Adrenal gland (tissue), 12 donors: ENCODE measurements around the gene PCDHGB1. TPM values are rescaled to one million over a fixed set of nuclear protein-coding genes. Genes with fewer than 3 reads are reported as not detected.
"Not testable (repeated sequence)": the region's sequence is repeated elsewhere in the genome, so short reads cannot be mapped to it uniquely, and the experiment has no call there.

Experiments used
- DNase-seq, 7 donors: peaks; one replicate each; pipeline ENCODE4 v3.0.0-alpha.2; 2019 to 2020
- H3K27ac ChIP-seq, 5 donors: fragments of 200-600 bp; sonication (generic) in 4 of 5; 1 replicate in 3 of 5; 2 replicates in 2 of 5; pipeline versions ENCODE4 v1.5.1 to v1.8.0; 2016 to 2020; ENCODE audit warnings: mild to moderate bottlenecking in 1 of 5
- H3K27me3 ChIP-seq: fragments of 200-600 bp; 2 replicates; pipeline ENCODE4 v1.8.0; 2021
- H3K36me3 ChIP-seq, 2 donors: fragments of 200-600 bp; replicated peaks in 1 of 2; 1 replicate in 1 of 2; 2 replicates in 1 of 2; pipeline versions ENCODE4 v1.5.1 to v1.8.0; 2018 to 2022
- H3K4me1 ChIP-seq, 2 donors: fragments of 200-600 bp; replicated peaks in 1 of 2; 1 replicate in 1 of 2; 2 replicates in 1 of 2; pipeline versions ENCODE4 v1.5.1 to v1.8.0; 2018 to 2021
- H3K4me3 ChIP-seq, 4 donors: fragments of 200-600 bp; sonication (generic) in 3 of 4; one replicate each; pipeline ENCODE4 v1.5.1; 2016 to 2018
- H3K9me3 ChIP-seq, 3 donors: fragments of 200-600 bp; sonication (generic) in 1 of 3; replicated peaks in 1 of 3; 1 replicate in 2 of 3; 2 replicates in 1 of 3; pipeline versions ENCODE4 v1.5.1 to v1.8.0; 2016 to 2021
- CTCF ChIP-seq, 6 experiments: fragments of 450-650 bp in 4 of 6; fragments of 200-600 bp in 2 of 6; sonication (generic) in 1 of 6; IDR thresholded peaks; 1 replicate in 5 of 6; 2 replicates in 1 of 6; pipeline versions ENCODE4 v1.5.1 to v1.8.0; 2016 to 2021; ENCODE audit warnings: antibody characterized with exemption in 6 of 6, mild to moderate bottlenecking in 2 of 6, moderate library complexity in 1 of 6
- POLR2A ChIP-seq, 2 donors: fragments of 450-650 bp; IDR thresholded peaks; one replicate each; pipeline ENCODE4 v1.6.1; 2017; ENCODE audit warnings: antibody characterized with exemption in 2 of 2, mild to moderate bottlenecking in 2 of 2, moderate library complexity in 1 of 2
- WGBS, 4 donors: extraction: QIAGEN DNeasy Blood & Tissue Kit in 2 of 4; methylation state at CpG; one replicate each; pipeline versions ENCODE4 v1.1.5 to v1.1.7; 2013 to 2017; 5-methylcytosine and 5-hydroxymethylcytosine counted together
- intact Hi-C, 2 donors: fragments of 100-400 bp; cut with DNase I; formaldehyde crosslinking; loops; one replicate each; pipeline versions ENCODE4 v1.14.1 to v1.15.0; 2022 to 2023
- polyA plus RNA-seq, 3 donors: library from polyadenylated mRNA; stranded (reverse); fragments of 200-250 nt in 2 of 3; fragments of 350-450 nt in 1 of 3; fragmentation: Illumina TruSeq in 1 of 3; extraction: RNeasy Lipid Tissue Mini Kit (QIAGEN cat#74804) in 1 of 3; gene quantifications; one replicate each; pipeline ENCODE4 v1.2.3, GENCODE V29; 2013 to 2014
- total RNA-seq, 9 donors: library from RNA; depleted of rRNA in 4 of 9; stranded (reverse); fragments of >200 nt in 4 of 9; fragments of 120-200 nt in 1 of 9; fragmentation: NEBNext Ultra II Directional in 1 of 9; extraction: Animal tissue kit (Norgen Biotek cat#: 25700) in 1 of 9; gene quantifications; one replicate each; pipeline versions ENCODE4 v1.1.0 to v1.2.4, GENCODE V29; 2013 to 2023
- donor health status: healthy with polysubstance abuse.
- donor health status: Bipolar disorder and iron deficiency.
- donor health status: DM: yes; HTN: yes; CAD: no.
- donor health status: DM: no; HTN: no; CAD: no.
- donor health status: DM: no; HTN: no; CAD: no.
- donor health status: DM: yes; HTN: yes; CAD: no.

PCDHGB1 gene
- total and polyA plus RNA-seq, 12 donors = 0.20 to 16.1 (median 2.5) TPM

DNA sequence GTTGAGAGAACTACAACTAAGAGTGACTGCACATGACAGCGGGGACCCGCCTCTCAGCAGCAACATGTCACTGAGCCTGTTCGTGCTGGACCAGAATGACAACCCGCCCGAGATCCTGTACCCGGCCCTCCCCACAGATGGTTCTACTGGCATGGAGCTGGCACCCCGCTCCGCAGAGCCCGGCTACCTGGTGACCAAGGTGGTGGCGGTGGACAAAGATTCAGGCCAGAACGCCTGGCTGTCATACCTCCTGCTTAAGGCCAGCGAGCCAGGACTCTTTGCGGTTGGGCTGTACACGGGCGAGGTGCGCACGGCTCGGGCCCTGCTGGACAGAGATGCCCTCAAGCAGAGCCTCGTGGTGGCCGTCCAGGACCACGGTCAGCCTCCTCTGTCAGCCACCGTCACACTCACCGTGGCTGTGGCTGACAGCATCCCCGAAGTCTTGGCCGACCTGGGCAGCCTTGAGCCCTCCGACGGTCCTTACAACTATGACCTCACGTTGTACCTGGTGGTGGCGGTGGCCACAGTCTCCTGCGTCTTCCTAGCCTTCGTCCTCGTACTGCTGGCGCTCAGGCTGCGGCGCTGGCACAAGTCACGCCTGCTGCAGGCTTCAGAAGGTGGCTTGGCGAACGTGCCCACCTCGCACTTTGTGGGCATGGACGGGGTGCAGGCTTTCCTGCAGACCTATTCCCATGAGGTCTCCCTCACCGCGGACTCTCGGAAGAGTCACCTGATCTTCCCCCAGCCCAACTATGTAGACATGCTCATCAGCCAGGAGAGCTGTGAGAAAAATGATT lies 34.8 kb downstream of the PCDHGB1 start:
- H3K4me3 ChIP-seq = no peak overlapping the region
- no peaks in the 10 kb centered on the region for H3K36me3 ChIP-seq
- intact Hi-C loops = no loop called here
- H3K4me1 ChIP-seq = no peaks in the 10 kb centered on the region
- H3K9me3 ChIP-seq = peaks cover 0 to 24% (median 11%) of the 10 kb centered on the region in 3 donors
- H3K27ac ChIP-seq = no peak overlapping the region
- H3K27me3 ChIP-seq = no peaks in the 10 kb centered on the region
- no peak for TF ChIP-seq CTCF (IDR thresholded peaks at IDR 0.05)
- TF ChIP-seq POLR2A (IDR thresholded peaks at IDR 0.05) = no peak
- WGBS, 4 donors = 38 to 66% (median 42%) methylated on average over 9 to 43 of the region's 43 CpGs
- DNase-seq = peak in 1 of 7 donors; percentile 31

DNA sequence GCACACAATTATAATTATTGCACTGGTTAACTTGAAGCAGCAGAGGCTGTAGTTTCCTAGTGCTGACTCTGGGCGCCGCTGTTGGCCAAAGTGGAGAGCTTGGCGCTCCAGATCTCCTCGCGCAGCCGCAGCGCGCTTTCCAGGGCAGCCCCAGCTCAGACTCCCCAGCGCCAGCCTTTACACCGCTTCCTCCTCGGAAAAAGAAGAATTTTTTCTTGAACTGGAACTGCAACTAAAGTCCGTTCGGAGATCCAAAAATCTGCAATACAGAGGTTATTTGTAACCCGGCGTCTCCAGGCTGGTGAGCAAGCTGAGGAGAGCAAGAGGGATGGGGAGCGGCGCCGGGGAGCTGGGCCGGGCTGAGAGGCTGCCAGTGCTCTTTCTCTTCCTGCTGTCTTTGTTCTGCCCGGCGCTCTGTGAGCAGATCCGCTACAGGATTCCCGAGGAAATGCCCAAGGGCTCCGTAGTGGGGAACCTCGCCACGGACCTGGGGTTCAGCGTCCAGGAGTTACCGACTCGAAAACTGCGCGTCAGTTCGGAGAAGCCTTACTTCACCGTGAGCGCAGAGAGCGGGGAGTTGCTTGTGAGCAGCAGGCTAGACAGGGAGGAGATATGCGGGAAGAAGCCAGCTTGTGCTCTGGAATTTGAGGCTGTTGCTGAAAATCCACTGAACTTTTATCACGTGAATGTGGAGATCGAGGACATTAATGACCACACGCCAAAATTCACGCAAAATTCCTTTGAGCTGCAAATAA lies 37.8 kb downstream of the PCDHGB1 start, which contains the start of gene PCDHGB4:
PCDHGB4 (plus strand) TSS at position 142 of the 755 bp plus-strand sequence; CDS start at position 329, 187 bp downstream.
- DNase-seq = not testable (repeated sequence)

DNA sequence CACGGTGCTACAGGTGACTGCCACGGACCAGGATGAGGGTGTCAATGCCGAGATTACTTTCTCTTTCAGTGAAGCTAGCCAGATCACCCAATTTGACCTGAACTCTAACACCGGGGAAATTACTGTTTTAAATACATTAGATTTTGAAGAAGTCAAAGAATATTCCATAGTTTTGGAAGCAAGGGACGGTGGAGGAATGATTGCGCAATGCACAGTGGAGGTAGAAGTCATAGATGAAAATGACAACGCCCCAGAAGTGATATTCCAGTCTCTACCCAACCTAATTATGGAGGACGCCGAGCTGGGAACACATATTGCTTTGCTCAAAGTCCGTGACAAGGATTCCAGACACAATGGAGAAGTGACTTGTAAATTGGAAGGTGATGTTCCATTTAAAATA lies 38.8 kb downstream of the PCDHGB1 start:
- Histone ChIP-seq H3K36me3 (no peaks in the 10 kb centered on the region), H3K27me3 (no peaks in the 10 kb centered on the region), H3K4me1 (no peaks in the 10 kb centered on the region), H3K27ac (no peak overlapping the region), H3K9me3 (peaks cover 0 to 40% (median 14%) of the 10 kb centered on the region in 3 donors), H3K4me3 (no peak overlapping the region)
- TF ChIP-seq CTCF (IDR thresholded peaks at IDR 0.05) (no peak), POLR2A (IDR thresholded peaks at IDR 0.05) (no peak)
- no peak for DNase-seq
- intact Hi-C loops = no loop called here
- WGBS, 4 donors = 42 to 59% (median 48%) methylated on average over 10 of the region's 10 CpGs

More for the DNA sequence above, 37.8 kb downstream of the PCDHGB1 start, which contains the start of gene PCDHGB4:
- Histone ChIP-seq H3K9me3 (peaks cover 0 to 35% (median 14%) of the 10 kb centered on the region in 3 donors), H3K4me3 (peak within 1 kb of the TSS in 1 of 4 donors; percentile 20)
- intact Hi-C loops, H3K27ac ChIP-seq, H3K27me3 ChIP-seq, H3K36me3 ChIP-seq, H3K4me1 ChIP-seq: not testable (repeated sequence)
- WGBS, 4 donors = 8 to 18% (median 11%) methylated on average over 17 to 22 of the region's 40 CpGs
- TF ChIP-seq CTCF (IDR thresholded peaks at IDR 0.05) = peak in 3 of 6 experiments; percentile 5 to 28 (median 12)
